CD4-positive, alpha-beta T cell (primary cell): ENCODE data around the gene PODNL1. TPM values are rescaled to one million over a fixed set of nuclear protein-coding genes. Genes with fewer than 3 reads are reported as not detected.

Experiments used
- ATAC-seq: fragments of 200-7000 bp; cut with Tn5 transposase; one replicate; pipeline ENCODE4 v1.10.0; 2022; ENCODE audit warnings: mild to moderate bottlenecking; ENCODE audit not compliant: poor library complexity
- CTCF ChIA-PET: fragments of 350-600 bp; sonication (Branson Sonifier 250); formaldehyde crosslinking; loops from one replicate; lab custom pipeline; 2021; ENCODE audit warnings: antibody characterized with exemption, inconsistent platforms; lab: Charles Lee
- POLR2A ChIA-PET: fragments of 350-600 bp; sonication (Branson Sonifier 250); formaldehyde crosslinking; loops from one replicate; lab custom pipeline; 2021; ENCODE audit warnings: antibody characterized with exemption, inconsistent platforms; lab: Charles Lee
- DNase-seq, 14 experiments: peaks; one replicate each; pipeline ENCODE4 v3.0.0-alpha.2; 2013 to 2020; ENCODE audit warnings: mixed read lengths in 2 of 14
- H3K27ac ChIP-seq, 2 donors: one replicate each; pipeline versions ENCODE4 v1.5.1 to v1.7.0; 2013; ENCODE audit warnings: low read length in 2 of 2, low read depth in 1 of 2, mild to moderate bottlenecking in 1 of 2
- H3K27me3 ChIP-seq, 2 experiments: 1 replicate in 1 of 2; 2 replicates in 1 of 2; pipeline versions ENCODE4 v1.6.1 to v1.7.0; 2013; ENCODE audit warnings: low read length in 2 of 2, control low read depth in 1 of 2, mild to moderate bottlenecking in 1 of 2, moderate library complexity in 1 of 2; ENCODE audit not compliant: insufficient read depth in 2 of 2, control insufficient read depth in 1 of 2
- H3K36me3 ChIP-seq: one replicate; pipeline ENCODE4 v1.6.1; 2013; ENCODE audit warnings: low read length, control low read depth; ENCODE audit not compliant: insufficient read depth
- H3K4me1 ChIP-seq: one replicate; pipeline ENCODE4 v1.6.1; 2013; ENCODE audit warnings: low read length, control low read depth; ENCODE audit not compliant: insufficient read depth
- H3K4me3 ChIP-seq: one replicate; pipeline ENCODE4 v1.5.1; 2013; ENCODE audit warnings: mild to moderate bottlenecking, low read length, moderate library complexity
- H3K9me3 ChIP-seq, 2 experiments: 1 replicate in 1 of 2; 2 replicates in 1 of 2; pipeline versions ENCODE4 v1.6.1 to v1.7.0; 2013; ENCODE audit warnings: low read length in 2 of 2, mild to moderate bottlenecking in 2 of 2, control low read depth in 1 of 2, moderate library complexity in 1 of 2; ENCODE audit not compliant: control insufficient read depth in 1 of 2, insufficient read depth in 1 of 2
- H3K27ac Mint-ChIP-seq: one replicate; pipeline ENCODE4 v1.8.0; 2020; ENCODE audit warnings: mixed read lengths
- H3K27me3 Mint-ChIP-seq: one replicate; pipeline ENCODE4 v1.8.0; 2021; ENCODE audit warnings: mixed read lengths
- H3K36me3 Mint-ChIP-seq: one replicate; pipeline ENCODE4 v1.8.0; 2021; ENCODE audit warnings: low read depth, mixed read lengths
- H3K4me1 Mint-ChIP-seq: one replicate; pipeline ENCODE4 v1.8.0; 2021; ENCODE audit warnings: low read depth, mixed read lengths
- H3K4me3 Mint-ChIP-seq: one replicate; pipeline ENCODE4 v1.8.0; 2020; ENCODE audit warnings: mild to moderate bottlenecking, mixed read lengths
- H3K9me3 Mint-ChIP-seq: one replicate; pipeline ENCODE4 v1.8.0; 2020; ENCODE audit warnings: mixed read lengths
- CTCF ChIP-seq: fragments of 200-600 bp; IDR thresholded peaks from one replicate; pipeline ENCODE4 v1.8.0; 2022; ENCODE audit warnings: antibody characterized with exemption, mild to moderate bottlenecking
- intact Hi-C, 2 experiments: fragments of 100-400 bp; cut with DNase I in 1 of 2; cut with micrococcal nuclease in 1 of 2; formaldehyde crosslinking; loops; one replicate each; pipeline versions ENCODE4 v1.15.1 to v1.9.0; 2023 to 2025; cut with DNase I, micrococcal nuclease
- total RNA-seq, 174 experiments: library from RNA in 2 of 174; stranded (reverse) in 2 of 174; gene quantifications; one replicate each; pipeline ENCODE4 v1.2.3 and lab custom pipeline; 2021 to 2026

PODNL1 gene
- total RNA-seq, 2 experiments from 2014 or later, result not detected

- Histone ChIP-seq H3K4me1 (peaks cover 27% of the 10 kb centered on the region), H3K9me3 (no peaks in the 10 kb centered on the region), H3K36me3 (peaks cover 72% of the 10 kb centered on the region), H3K27ac (no peak overlapping the region), H3K4me3 (no peak overlapping the region), H3K27me3 (no peaks in the 10 kb centered on the region)
- no peaks in the 10 kb centered on the region for H3K9me3 Mint-ChIP-seq
- no peak overlapping the region for H3K4me3 Mint-ChIP-seq
- no peak overlapping the region for H3K27ac Mint-ChIP-seq
- POLR2A ChIA-PET, result no interaction called here
- DNase-seq (no peak), ATAC-seq (no peak)
- H3K27me3 Mint-ChIP-seq, result no peaks in the 10 kb centered on the region
- peaks cover 54% of the 10 kb centered on the region for H3K36me3 Mint-ChIP-seq
- no peak for TF ChIP-seq CTCF
- peaks cover 12% of the 10 kb centered on the region for H3K4me1 Mint-ChIP-seq
- intact Hi-C loops, result no loop called here
- CTCF ChIA-PET, result interaction anchor here (1.1 kb wide), 1 partner anchor 76 kb away, joined by 4 read pairs; no protein-coding TSS in a partner anchor
These were observed 18.8 kb upstream of the PODNL1 start for GRCh38 chr19:13957051-13957450.

- DNase-seq, result no peak
- POLR2A ChIA-PET, result no interaction called here
These were observed 18.1 kb upstream of the PODNL1 start for GRCh38 chr19:13956365-13956744.

GRCh38 chr19:13955662-13956364, 17.6 kb upstream of the PODNL1 start:
- Mint-ChIP-seq H3K4me3 (no peak overlapping the region), H3K9me3 (no peaks in the 10 kb centered on the region), H3K27ac (no peak overlapping the region), H3K27me3 (no peaks in the 10 kb centered on the region), H3K36me3 (peaks cover 48% of the 10 kb centered on the region), H3K4me1 (peaks cover 17% of the 10 kb centered on the region)
- no peaks in the 10 kb centered on the region for H3K27me3 ChIP-seq
- H3K9me3 ChIP-seq, result no peaks in the 10 kb centered on the region
- ChIA-PET POLR2A (interaction anchor here (0.6 kb wide), 1 partner anchor 93 kb away, joined by 3 read pairs; no protein-coding TSS in a partner anchor), CTCF (interaction anchor here (0.5 to 1.1 kb wide), 2 partner anchors 32 to 75 kb away, joined by 4 read pairs; no protein-coding TSS in a partner anchor)
- TF ChIP-seq CTCF, result no peak
- H3K4me1 ChIP-seq, result peaks cover 33% of the 10 kb centered on the region
- peaks cover 63% of the 10 kb centered on the region for H3K36me3 ChIP-seq
- no peak overlapping the region for H3K4me3 ChIP-seq
- intact Hi-C loops, result no loop called here
- DNase-seq (no peak), ATAC-seq (no peak)
- H3K27ac ChIP-seq, result no peak overlapping the region

More at GRCh38 chr19:13956365-13956744, 18.1 kb upstream of the PODNL1 start:
- Mint-ChIP-seq H3K4me1 (peaks cover 17% of the 10 kb centered on the region), H3K9me3 (no peaks in the 10 kb centered on the region), H3K4me3 (no peak overlapping the region), H3K27ac (no peak overlapping the region), H3K36me3 (peaks cover 52% of the 10 kb centered on the region), H3K27me3 (no peaks in the 10 kb centered on the region)
- no peak overlapping the region for H3K4me3 ChIP-seq
- peaks cover 33% of the 10 kb centered on the region for H3K4me1 ChIP-seq
- H3K27me3 ChIP-seq, result no peaks in the 10 kb centered on the region
- ATAC-seq, result no peak
- CTCF ChIA-PET, result interaction anchor here (0.5 to 1.1 kb wide), 2 partner anchors 31 to 76 kb away, joined by 4 read pairs; no protein-coding TSS in a partner anchor
- TF ChIP-seq CTCF, result no peak
- intact Hi-C loops, result no loop called here
- no peaks in the 10 kb centered on the region for H3K9me3 ChIP-seq
- no peak overlapping the region for H3K27ac ChIP-seq
- peaks cover 67% of the 10 kb centered on the region for H3K36me3 ChIP-seq
